Smooth muscle cell of the brain vasculature (primary cell): ENCODE measurements around the gene PRCC.

Source experiments
- DNase-seq: peaks from one replicate; pipeline ENCODE4 v3.0.0-alpha.2; 2012; ENCODE audit warnings: low read depth, low spot score

PRCC gene

DNA sequence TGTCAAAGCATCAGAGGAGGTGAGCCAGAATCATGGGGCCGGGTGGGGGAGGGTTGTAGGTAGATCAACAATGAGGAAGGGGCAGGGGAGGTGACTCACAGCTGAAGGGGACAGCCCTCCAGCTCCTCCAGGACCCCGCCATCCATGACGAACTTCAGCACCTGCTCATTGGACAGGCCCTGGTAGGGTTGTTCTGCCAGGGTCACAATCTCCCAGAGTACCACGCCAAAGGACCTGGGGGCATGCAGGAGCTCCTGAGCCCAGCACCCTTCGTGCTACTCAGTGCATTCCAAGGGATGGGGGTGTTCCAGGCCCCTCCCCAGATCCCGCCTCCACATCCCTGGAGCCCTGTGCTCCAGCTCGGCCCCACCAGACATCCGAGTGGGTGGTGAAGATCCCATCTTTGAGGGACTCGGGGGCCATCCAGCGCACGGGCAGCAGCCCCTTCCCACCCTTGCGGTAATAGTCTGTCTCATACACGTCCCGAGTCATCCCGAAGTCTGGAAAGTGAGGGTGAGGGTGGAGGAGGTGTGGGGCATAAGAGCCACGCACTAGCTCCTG lies 74.0 kb downstream of the PRCC start:
- DNase-seq: no peak

DNA sequence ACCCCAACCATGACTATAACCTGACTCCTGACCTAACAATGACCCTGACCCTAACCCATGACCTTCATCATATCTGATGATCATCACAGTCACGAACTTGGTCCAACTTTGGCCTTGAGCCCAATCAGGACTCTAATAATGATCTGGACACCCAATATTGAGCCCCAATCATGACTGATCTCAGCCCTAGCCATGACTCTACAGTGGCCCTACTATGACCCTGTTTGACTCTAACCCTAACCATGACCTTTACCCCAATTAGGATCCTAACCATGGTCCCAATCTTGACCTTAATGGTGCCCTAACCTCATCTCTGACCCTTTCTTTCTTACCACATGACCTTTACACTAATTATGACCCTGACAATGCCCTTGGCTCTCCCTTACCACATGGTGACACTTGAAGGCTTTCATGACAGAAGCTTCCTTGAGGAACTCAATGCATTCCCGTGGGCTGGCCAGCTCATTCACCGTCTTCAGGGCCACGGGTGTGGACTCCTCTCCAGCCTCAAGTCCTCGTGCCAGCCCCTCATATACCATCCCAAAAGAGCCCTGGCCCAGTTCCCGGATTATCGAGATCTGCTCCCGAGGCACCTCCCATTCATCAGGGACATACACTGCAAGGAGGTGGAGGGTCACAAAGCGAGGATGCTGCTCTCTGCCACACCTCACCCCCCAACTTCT lies 75.4 kb downstream of the PRCC start:
- no peak for DNase-seq

DNA sequence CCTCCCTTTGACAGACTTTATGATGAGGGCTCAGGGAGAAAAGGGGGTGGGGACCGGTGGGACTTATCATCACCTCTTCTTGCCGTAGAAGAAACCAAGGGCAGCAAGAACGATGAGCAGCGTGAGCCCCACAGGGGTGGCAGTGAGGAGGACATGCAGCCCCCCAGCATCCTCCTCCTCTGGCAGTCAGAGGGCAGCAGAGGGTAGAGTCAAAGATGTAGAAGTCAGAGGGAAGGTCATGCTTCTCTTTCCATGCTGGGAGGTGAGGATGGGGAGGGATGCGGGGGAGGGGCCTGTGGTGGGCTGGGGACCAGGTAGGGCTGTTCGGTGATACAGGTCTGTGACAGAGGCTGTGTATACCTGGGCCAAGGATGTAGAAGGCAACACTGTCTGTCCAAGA lies 76.8 kb downstream of the PRCC start:
- no peak for DNase-seq

DNA sequence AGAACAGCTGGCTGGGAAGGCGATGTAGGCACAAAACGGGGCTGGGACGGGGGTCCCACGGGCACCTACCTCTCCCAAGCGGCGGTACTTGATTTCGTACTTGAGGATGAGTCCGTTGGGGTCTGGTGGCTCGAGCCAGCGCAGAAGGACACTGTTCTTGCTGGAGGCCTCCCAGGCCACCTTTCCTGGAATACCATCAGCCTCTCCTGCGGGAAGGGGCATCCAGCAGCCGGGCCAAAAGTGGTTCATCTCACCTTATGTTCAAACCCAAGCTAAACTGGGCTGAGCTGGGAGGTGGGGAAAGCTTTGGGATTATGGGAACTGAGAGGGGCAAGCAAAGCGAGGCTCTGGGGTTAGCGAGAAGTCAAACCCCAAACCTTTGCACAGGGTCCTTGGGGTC lies 77.3 kb downstream of the PRCC start:
- DNase-seq: no peak

- DNase-seq: no peak
Measured at GRCh38 chr1:156845055-156845952, 78.0 kb downstream of the PRCC start.

DNA sequence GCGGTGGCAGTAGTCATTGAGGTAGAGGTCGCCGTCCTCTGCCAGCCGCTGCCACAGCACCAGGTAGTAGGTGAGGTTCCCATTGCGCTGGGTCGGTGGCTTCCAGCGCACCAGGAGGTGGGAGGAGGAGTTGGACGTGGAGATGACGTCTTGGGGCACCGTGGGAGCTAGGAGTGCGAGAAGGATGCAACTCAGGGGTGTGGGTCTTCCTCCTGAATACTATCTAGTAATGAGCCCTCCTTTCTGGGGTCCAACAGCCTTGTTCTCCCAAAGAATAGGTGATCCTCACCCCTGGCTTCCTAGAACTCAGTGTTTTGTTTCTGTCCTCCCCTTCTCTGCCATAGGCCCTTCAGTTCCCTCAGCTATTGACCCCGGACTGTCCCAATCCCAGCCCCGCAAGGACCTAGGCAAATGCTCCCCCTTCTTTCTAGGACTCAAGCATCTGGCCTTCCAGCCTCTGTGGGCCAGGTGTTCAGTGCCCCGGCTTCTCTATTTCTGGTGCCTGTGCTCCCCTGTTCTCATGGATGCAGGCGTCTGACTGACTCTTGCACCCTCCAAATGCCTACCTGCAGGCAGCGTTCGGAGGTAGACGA lies 78.7 kb downstream of the PRCC start:
- DNase-seq: no peak

GRCh38 chr1:156846643-156847042 lies 79.3 kb downstream of the PRCC start:
- DNase-seq: no peak

GRCh38 chr1:156847591-156848460 lies 80.5 kb downstream of the PRCC start:
- DNase-seq: no peak

- no peak for DNase-seq
Measured at GRCh38 chr1:156848461-156849150, 81.3 kb downstream of the PRCC start.

DNA sequence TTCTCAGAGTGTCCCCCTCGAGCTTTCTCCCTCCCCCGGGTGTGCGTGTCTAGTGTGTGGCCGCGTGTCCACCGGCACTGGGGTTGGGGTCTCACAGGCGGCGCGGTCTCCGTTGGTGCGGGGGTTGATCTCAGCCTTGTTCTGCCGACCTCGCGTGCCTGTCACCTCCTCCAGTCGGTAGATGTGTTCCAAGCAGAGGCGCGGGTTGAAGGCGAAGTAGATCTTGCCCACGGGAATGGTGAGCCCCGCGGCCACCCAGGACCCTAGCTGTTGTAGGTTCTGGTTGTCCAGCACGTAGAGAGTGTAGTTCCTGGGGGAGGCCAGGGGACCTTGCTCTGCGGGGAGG lies 81.8 kb downstream of the PRCC start:
- no peak for DNase-seq
